ENCODE measurements around the gene FNIP2.

DNA sequence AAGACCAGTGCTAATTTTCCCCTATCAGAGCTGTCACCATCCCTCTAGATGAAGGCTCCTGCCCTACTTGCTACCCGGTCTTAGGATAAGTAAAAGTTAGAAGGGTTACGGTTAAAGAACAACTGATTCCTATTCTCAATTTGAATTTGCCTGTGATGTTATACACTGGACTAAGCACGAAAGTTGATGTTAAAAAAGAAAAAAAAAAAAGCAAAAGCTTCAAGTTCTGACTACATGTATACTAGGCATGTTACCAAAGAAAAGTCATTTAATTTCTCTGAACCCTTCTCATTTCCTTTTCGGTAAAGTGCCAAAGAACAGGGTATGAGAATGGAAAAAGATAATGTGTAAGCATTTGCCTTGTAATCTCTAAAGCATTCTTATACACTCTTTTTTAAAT lies 44.2 kb upstream of the FNIP2 start:
- TF ChIP-seq CTCF (IDR thresholded peaks at IDR 0.05) (no peak), POLR2A (IDR thresholded peaks at IDR 0.05) (no peak)

Measured in heart left ventricle (tissue), 13 donors.